ENCODE measurements around the gene GAS7.

GAS7 gene

DNA sequence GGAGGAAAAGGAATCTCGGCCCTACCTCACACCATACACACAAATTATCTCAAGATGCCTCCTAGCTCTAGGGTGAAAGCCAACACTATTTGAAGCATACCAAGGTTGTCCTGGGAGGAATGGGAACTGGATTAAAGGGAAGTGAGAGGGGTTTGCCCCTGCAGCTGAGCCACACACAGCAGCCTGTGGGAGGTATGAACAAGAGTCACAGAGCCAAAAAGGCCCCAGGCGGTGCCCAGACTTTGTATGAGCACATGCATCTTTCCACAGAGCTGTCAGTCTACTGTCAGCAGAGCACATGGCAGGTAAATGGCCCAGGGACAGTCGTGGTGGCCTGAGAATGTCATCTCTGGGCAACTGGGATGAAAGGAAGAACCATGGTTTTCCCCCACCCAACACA lies 262.3 kb downstream of the GAS7 start:
- Histone ChIP-seq H3K9me2 (ENCODE audit: low read depth, low read length) (no peaks in the 10 kb centered on the region), H3F3A (ENCODE audit: insufficient read depth, low read length) (no peaks in the 10 kb centered on the region), H3K36me3 (ENCODE audit: insufficient read depth, low read length) (no peaks in the 10 kb centered on the region), H3K27ac (ENCODE audit: low read depth, low read length, poor library complexity, severe bottlenecking) (no peak overlapping the region), H2AFZ (ENCODE audit: low read length) (no peak overlapping the region), H3K27me3 (ENCODE audit: insufficient read depth, low read length) (no peaks in the 10 kb centered on the region), H3K4me2 (ENCODE audit: low read length) (no peak overlapping the region), H3K4me1 (ENCODE audit: insufficient read depth, low read length, severe bottlenecking) (no peaks in the 10 kb centered on the region), H3K79me2 (ENCODE audit: insufficient read depth, low read length) (no peaks in the 10 kb centered on the region), H3K9me3 (ENCODE audit: low read length) (no peaks in the 10 kb centered on the region), H4K20me1 (ENCODE audit: insufficient read depth, low read length) (no peaks in the 10 kb centered on the region), H3K4me3 (ENCODE audit: low read depth, low read length, poor library complexity, severe bottlenecking) (no peak overlapping the region), H3K9ac (ENCODE audit: low read length) (no peak overlapping the region)
- TF ChIP-seq, protein P1, sequence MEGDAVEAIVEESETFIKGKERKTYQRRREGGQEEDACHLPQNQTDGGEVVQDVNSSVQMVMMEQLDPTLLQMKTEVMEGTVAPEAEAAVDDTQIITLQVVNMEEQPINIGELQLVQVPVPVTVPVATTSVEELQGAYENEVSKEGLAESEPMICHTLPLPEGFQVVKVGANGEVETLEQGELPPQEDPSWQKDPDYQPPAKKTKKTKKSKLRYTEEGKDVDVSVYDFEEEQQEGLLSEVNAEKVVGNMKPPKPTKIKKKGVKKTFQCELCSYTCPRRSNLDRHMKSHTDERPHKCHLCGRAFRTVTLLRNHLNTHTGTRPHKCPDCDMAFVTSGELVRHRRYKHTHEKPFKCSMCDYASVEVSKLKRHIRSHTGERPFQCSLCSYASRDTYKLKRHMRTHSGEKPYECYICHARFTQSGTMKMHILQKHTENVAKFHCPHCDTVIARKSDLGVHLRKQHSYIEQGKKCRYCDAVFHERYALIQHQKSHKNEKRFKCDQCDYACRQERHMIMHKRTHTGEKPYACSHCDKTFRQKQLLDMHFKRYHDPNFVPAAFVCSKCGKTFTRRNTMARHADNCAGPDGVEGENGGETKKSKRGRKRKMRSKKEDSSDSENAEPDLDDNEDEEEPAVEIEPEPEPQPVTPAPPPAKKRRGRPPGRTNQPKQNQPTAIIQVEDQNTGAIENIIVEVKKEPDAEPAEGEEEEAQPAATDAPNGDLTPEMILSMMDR (IDR thresholded peaks at IDR 0.05; ENCODE audit: low read length): no peak
- no peak for TF ChIP-seq EZH2 (IDR thresholded peaks at IDR 0.05; ENCODE audit: borderline replicate concordance, low read length)

DNA sequence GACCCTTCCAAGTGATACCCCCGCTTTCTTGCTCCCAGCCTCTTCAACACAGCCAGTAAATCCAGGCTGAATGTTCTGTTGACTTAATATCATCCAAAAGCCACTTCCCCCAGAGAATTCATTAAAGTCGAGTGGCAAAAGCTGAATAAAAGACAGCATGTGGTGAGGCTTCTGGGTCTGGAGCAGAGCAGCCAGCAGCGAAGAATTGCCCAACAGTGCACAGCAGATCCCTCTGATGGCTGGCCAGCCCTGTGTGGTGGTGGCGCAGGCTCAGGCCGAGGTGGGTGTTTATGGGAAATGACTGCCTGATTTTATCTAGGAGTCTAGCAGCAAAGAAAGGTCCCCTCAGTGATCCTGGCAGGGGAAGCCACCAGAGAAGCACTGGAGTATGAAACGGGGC lies 263.0 kb downstream of the GAS7 start:
- Histone ChIP-seq H3K9me2 (ENCODE audit: low read depth, low read length) (no peaks in the 10 kb centered on the region), H3K79me2 (ENCODE audit: insufficient read depth, low read length) (no peaks in the 10 kb centered on the region), H2AFZ (ENCODE audit: low read length) (no peak overlapping the region), H3F3A (ENCODE audit: insufficient read depth, low read length) (no peaks in the 10 kb centered on the region), H3K27me3 (ENCODE audit: insufficient read depth, low read length) (no peaks in the 10 kb centered on the region), H3K4me3 (ENCODE audit: low read depth, low read length, poor library complexity, severe bottlenecking) (no peak overlapping the region), H3K27ac (ENCODE audit: low read depth, low read length, poor library complexity, severe bottlenecking) (no peak overlapping the region), H3K36me3 (ENCODE audit: insufficient read depth, low read length) (no peaks in the 10 kb centered on the region), H4K20me1 (ENCODE audit: insufficient read depth, low read length) (no peaks in the 10 kb centered on the region), H3K9me3 (ENCODE audit: low read length) (no peaks in the 10 kb centered on the region), H3K9ac (ENCODE audit: low read length) (no peak overlapping the region), H3K4me2 (ENCODE audit: low read length) (no peak overlapping the region), H3K4me1 (ENCODE audit: insufficient read depth, low read length, severe bottlenecking) (no peaks in the 10 kb centered on the region)
- TF ChIP-seq, protein P1 (IDR thresholded peaks at IDR 0.05; ENCODE audit: low read length): no peak
- TF ChIP-seq EZH2 (IDR thresholded peaks at IDR 0.05; ENCODE audit: borderline replicate concordance, low read length): no peak

DNA sequence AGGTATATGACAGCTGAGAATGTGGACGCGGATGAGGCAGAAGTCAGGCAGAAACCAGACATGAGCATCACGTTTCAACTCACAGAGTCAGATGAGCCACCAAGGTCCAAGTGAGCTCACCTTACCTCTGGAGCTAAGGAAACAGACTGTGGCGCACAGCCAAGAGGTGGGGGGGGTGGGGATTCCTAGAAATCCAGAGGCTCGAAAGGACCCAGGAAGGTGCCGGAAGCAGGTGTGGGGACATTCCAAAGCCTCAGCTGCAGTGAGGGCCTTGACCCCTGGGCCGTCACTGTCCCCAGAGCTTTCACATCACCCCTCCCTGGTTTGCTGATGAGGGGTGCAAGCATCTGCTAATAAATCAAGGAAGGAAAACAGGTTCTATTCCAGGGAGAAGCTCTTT lies 264.1 kb downstream of the GAS7 start:
- no peaks in the 10 kb centered on the region for H3K79me2 ChIP-seq (ENCODE audit: insufficient read depth, low read length)
- no peaks in the 10 kb centered on the region for H3K27me3 ChIP-seq (ENCODE audit: insufficient read depth, low read length)
- no peak overlapping the region for H3K27ac ChIP-seq (ENCODE audit: low read depth, low read length, poor library complexity, severe bottlenecking)
- TF ChIP-seq, protein P1 (IDR thresholded peaks at IDR 0.05; ENCODE audit: low read length): no peak
- no peak for TF ChIP-seq EZH2 (IDR thresholded peaks at IDR 0.05; ENCODE audit: borderline replicate concordance, low read length)
- H3K9ac ChIP-seq (ENCODE audit: low read length): no peak overlapping the region
- H3F3A ChIP-seq (ENCODE audit: insufficient read depth, low read length): no peaks in the 10 kb centered on the region
- no peak overlapping the region for H2AFZ ChIP-seq (ENCODE audit: low read length)
- H3K4me1 ChIP-seq (ENCODE audit: insufficient read depth, low read length, severe bottlenecking): no peaks in the 10 kb centered on the region
- no peaks in the 10 kb centered on the region for H3K9me2 ChIP-seq (ENCODE audit: low read depth, low read length)
- H3K9me3 ChIP-seq (ENCODE audit: low read length): no peaks in the 10 kb centered on the region
- no peaks in the 10 kb centered on the region for H3K36me3 ChIP-seq (ENCODE audit: insufficient read depth, low read length)
- no peaks in the 10 kb centered on the region for H4K20me1 ChIP-seq (ENCODE audit: insufficient read depth, low read length)
- no peak overlapping the region for H3K4me2 ChIP-seq (ENCODE audit: low read length)
- no peak overlapping the region for H3K4me3 ChIP-seq (ENCODE audit: low read depth, low read length, poor library complexity, severe bottlenecking)
